ACHN (cell line): Measurements from ENCODE around the gene SPAG6.
"Not testable (repeated sequence)": the region's sequence is repeated elsewhere in the genome, so short reads cannot be mapped to it uniquely, and the experiment has no call there.

Source experiments
- DNase-seq: peaks from one replicate; pipeline ENCODE4 v3.0.0-alpha.2; 2015
- in situ Hi-C: cut with HindIII; loops from 2 replicates; pipeline ENCODE4 v1.10.0; 2017; ENCODE audit warnings: low sequenced_read_pairs, low pct_ligation_motif_present, low pct_unique_long_range_greater_than_20kb

The SPAG6 gene

GRCh38 chr10:22338931-22339330 lies 6.4 kb upstream of the SPAG6 start:
- in situ Hi-C loops: no loop called here
- DNase-seq: no peak

GRCh38 chr10:22339761-22340328 lies 5.5 kb upstream of the SPAG6 start:
- no peak for DNase-seq
- in situ Hi-C loops: no loop called here

- DNase-seq: peak; percentile 72
- in situ Hi-C loops: no loop called here
These were observed 4.7 kb upstream of the SPAG6 start for GRCh38 chr10:22340329-22341189.

- in situ Hi-C loops: no loop called here
- DNase-seq: no peak
These were observed 3.9 kb upstream of the SPAG6 start for GRCh38 chr10:22341190-22341925.

- in situ Hi-C loops: no loop called here
- DNase-seq: no peak
These were observed 3.4 kb upstream of the SPAG6 start for GRCh38 chr10:22341926-22342196.

GRCh38 chr10:22342421-22342820 lies 2.9 kb upstream of the SPAG6 start:
- no peak for DNase-seq

GRCh38 chr10:22343731-22344130 lies 1.6 kb upstream of the SPAG6 start:
- in situ Hi-C loops: no loop called here
- DNase-seq: no peak

More at GRCh38 chr10:22342421-22342820, 2.9 kb upstream of the SPAG6 start:
- in situ Hi-C loops: no loop called here

- in situ Hi-C loops: no loop called here
- no peak for DNase-seq
These were observed 1.0 kb upstream of the SPAG6 start for GRCh38 chr10:22344249-22344648.

GRCh38 chr10:22344781-22345300 lies 455 bp upstream of the SPAG6 start:
- in situ Hi-C loops: no loop called here
- DNase-seq: no peak

GRCh38 chr10:22346096-22346661 lies 883 bp downstream of the SPAG6 start:
- no peak for DNase-seq
- in situ Hi-C loops: no loop called here

GRCh38 chr10:22349755-22350154 lies 4.5 kb downstream of the SPAG6 start:
- in situ Hi-C loops: no loop called here
- DNase-seq: no peak

- in situ Hi-C loops: no loop called here
- no peak for DNase-seq
These were observed 5.9 kb downstream of the SPAG6 start for GRCh38 chr10:22351131-22351703.

GRCh38 chr10:22356324-22356873 lies 11.1 kb downstream of the SPAG6 start:
- DNase-seq: no peak
- in situ Hi-C loops: no loop called here

GRCh38 chr10:22357770-22358169 lies 12.5 kb downstream of the SPAG6 start:
- in situ Hi-C loops: not testable (repeated sequence)

GRCh38 chr10:22363305-22363704 lies 18.0 kb downstream of the SPAG6 start:
- DNase-seq: no peak

More at GRCh38 chr10:22357770-22358169, 12.5 kb downstream of the SPAG6 start:
- DNase-seq: not testable (repeated sequence)

GRCh38 chr10:22364407-22365140 lies 19.3 kb downstream of the SPAG6 start:
- in situ Hi-C loops: no loop called here

More at GRCh38 chr10:22363305-22363704, 18.0 kb downstream of the SPAG6 start:
- in situ Hi-C loops: no loop called here

GRCh38 chr10:22365233-22365632 lies 19.9 kb downstream of the SPAG6 start:
- in situ Hi-C loops: no loop called here
- DNase-seq: no peak

More at GRCh38 chr10:22364407-22365140, 19.3 kb downstream of the SPAG6 start:
- no peak for DNase-seq
